ENCODE results near the gene PCYT1A.

DNA sequence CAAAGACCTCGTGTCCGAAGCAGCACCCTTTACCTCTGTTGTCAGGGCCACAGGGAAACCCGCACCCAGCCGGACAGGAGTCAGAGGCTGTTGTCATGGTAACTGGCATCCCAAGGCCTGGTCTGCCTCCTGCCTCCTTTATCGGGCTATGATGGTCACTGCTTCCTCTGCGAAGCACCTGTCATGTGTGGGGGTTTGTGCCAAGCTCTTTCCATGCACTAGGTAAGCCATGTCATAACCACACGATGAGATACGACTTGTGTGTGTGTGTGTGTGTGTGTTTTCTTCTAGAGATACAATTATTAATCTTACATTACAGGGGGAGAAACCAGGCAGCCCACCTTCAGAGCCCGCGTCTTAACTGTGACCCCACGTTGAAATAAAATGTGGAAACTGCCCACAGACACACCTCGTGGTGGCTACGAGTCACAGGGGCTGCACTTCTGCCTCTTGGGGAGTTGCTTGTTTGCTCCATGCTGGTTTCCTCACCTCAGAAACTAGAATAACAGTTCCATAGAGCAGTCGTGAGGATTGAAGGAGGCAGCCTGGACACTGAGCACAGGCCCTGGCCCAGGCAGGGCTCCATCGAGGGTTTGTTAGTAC lies 94.3 kb downstream of the PCYT1A start:
- TF ChIP-seq, protein P1, sequence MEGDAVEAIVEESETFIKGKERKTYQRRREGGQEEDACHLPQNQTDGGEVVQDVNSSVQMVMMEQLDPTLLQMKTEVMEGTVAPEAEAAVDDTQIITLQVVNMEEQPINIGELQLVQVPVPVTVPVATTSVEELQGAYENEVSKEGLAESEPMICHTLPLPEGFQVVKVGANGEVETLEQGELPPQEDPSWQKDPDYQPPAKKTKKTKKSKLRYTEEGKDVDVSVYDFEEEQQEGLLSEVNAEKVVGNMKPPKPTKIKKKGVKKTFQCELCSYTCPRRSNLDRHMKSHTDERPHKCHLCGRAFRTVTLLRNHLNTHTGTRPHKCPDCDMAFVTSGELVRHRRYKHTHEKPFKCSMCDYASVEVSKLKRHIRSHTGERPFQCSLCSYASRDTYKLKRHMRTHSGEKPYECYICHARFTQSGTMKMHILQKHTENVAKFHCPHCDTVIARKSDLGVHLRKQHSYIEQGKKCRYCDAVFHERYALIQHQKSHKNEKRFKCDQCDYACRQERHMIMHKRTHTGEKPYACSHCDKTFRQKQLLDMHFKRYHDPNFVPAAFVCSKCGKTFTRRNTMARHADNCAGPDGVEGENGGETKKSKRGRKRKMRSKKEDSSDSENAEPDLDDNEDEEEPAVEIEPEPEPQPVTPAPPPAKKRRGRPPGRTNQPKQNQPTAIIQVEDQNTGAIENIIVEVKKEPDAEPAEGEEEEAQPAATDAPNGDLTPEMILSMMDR (conservative IDR thresholded peaks at IDR 0.05 in 1 of 2, IDR thresholded peaks at IDR 0.05 in 1 of 2; ENCODE audit: extremely low read depth in 1 of 2, insufficient read depth in 1 of 2, low read depth in 1 of 2, low read length in 2 of 2), result no peak
- no peak for TF ChIP-seq EZH2 (IDR thresholded peaks at IDR 0.05; ENCODE audit: borderline replicate concordance, low read length)

All from mammary epithelial cell (primary cell).